PC-3 (cell line): ENCODE data around the gene RNF157. TPM values are rescaled to one million over a fixed set of nuclear protein-coding genes. Genes with fewer than 3 reads are reported as not detected.

Source experiments
- ATAC-seq: fragments of 200-7000 bp; cut with Tn5 transposase; 2 replicates; pipeline ENCODE4 v1.9.1; 2020; ENCODE audit warnings: mild to moderate bottlenecking, moderate library complexity
- BruUV-seq: library from RNA; stranded (reverse); fragments of 400-500 nt; replicated peaks from 2 replicates; lab custom pipeline; 2021; lab: Mats Ljungman, UMichigan
- CTCF ChIA-PET: fragments of 300-600 bp; sonication (Branson Sonifier 250); formaldehyde crosslinking; loops from one replicate; lab custom pipeline; 2022; ENCODE audit warnings: antibody characterized with exemption; lab: Charles Lee
- POLR2A ChIA-PET: fragments of 300-600 bp; sonication (Branson Sonifier 250); formaldehyde crosslinking; loops from one replicate; lab custom pipeline; 2022; ENCODE audit warnings: antibody characterized with exemption; ENCODE audit not compliant: unreplicated experiment; lab: Charles Lee
- DNase-seq: peaks from one replicate; pipeline ENCODE4 v3.0.0-alpha.2; 2015
- H2AFZ ChIP-seq: fragments of 300-600 bp; sonication (generic); 2 replicates; pipeline ENCODE4 v1.6.0; 2016; ENCODE audit warnings: antibody characterized with exemption, low read length
- H3F3A ChIP-seq: fragments of 300-600 bp; sonication (generic); one replicate; pipeline ENCODE4 v1.6.0; 2017; ENCODE audit warnings: antibody characterized with exemption, low read length, control low read depth, mild to moderate bottlenecking; ENCODE audit not compliant: unreplicated experiment
- H3K27ac ChIP-seq: fragments of 300-600 bp; sonication (generic); 2 replicates; pipeline ENCODE4 v1.5.1; 2016; ENCODE audit warnings: mild to moderate bottlenecking, low read length
- H3K27me3 ChIP-seq: fragments of 300-600 bp; sonication (generic); 2 replicates; pipeline ENCODE4 v1.6.1; 2016; ENCODE audit warnings: low read length, mixed read lengths
- H3K36me3 ChIP-seq: fragments of 300-600 bp; sonication (generic); 2 replicates; pipeline ENCODE4 v1.6.1; 2016; ENCODE audit warnings: low read depth, mixed run types, low read length, mixed read lengths
- H3K4me1 ChIP-seq: fragments of 300-600 bp; sonication (generic); 2 replicates; pipeline ENCODE4 v1.5.1; 2016; ENCODE audit warnings: low read length; ENCODE audit not compliant: insufficient read depth
- H3K4me2 ChIP-seq: fragments of 300-600 bp; sonication (generic); 2 replicates; pipeline ENCODE4 v1.6.0; 2016; ENCODE audit warnings: low read length
- H3K4me3 ChIP-seq: fragments of 300-600 bp; sonication (generic); 2 replicates; pipeline ENCODE4 v1.5.1; 2016; ENCODE audit warnings: mild to moderate bottlenecking, low read length, mixed read lengths
- H3K79me2 ChIP-seq: fragments of 300-600 bp; sonication (generic); 2 replicates; pipeline ENCODE4 v1.6.1; 2017; ENCODE audit warnings: low read length, mixed read lengths
- H3K9ac ChIP-seq: fragments of 300-600 bp; sonication (generic); 2 replicates; pipeline ENCODE4 v1.6.0; 2016; ENCODE audit warnings: mild to moderate bottlenecking, low read length
- H3K9me2 ChIP-seq: fragments of 300-600 bp; sonication (generic); replicated peaks from 2 replicates; pipeline ENCODE4 v1.6.1; 2016; ENCODE audit warnings: mixed run types, low read length, mixed read lengths
- H3K9me3 ChIP-seq: fragments of 300-600 bp; sonication (generic); 2 replicates; pipeline ENCODE4 v1.6.1; 2016; ENCODE audit warnings: low read length, mixed read lengths
- H4K20me1 ChIP-seq: fragments of 300-600 bp; sonication (generic); 2 replicates; pipeline ENCODE4 v1.6.1; 2016; ENCODE audit warnings: low read length, mixed read lengths
- CTCF ChIP-seq: fragments of 300-600 bp; sonication (generic); conservative IDR thresholded peaks from 2 replicates; pipeline ENCODE4 v1.5.1; 2017; ENCODE audit warnings: antibody characterized with exemption, low read depth, mild to moderate bottlenecking, low read length
- EZH2 ChIP-seq: fragments of 300-600 bp; sonication (generic); IDR thresholded peaks from one replicate; pipeline ENCODE4 v1.6.1; 2017; ENCODE audit warnings: antibody characterized with exemption, mild to moderate bottlenecking, low read length; ENCODE audit not compliant: unreplicated experiment
- EZH2phosphoT487 ChIP-seq: fragments of 300-600 bp; sonication (generic); IDR thresholded peaks from 2 replicates; pipeline ENCODE4 v1.6.1; 2018; ENCODE audit warnings: mild to moderate bottlenecking, antibody characterized with exemption, low read length, borderline replicate concordance
- intact Hi-C: fragments of 100-400 bp; cut with micrococcal nuclease; formaldehyde crosslinking; loops from 2 replicates; pipeline ENCODE4 v1.9.0; 2023
- total RNA-seq: library from RNA; depleted of rRNA; stranded (reverse); fragments of >200 nt; gene quantifications from 2 replicates; pipeline ENCODE4 v1.2.3, GENCODE V29; 2014

Gene RNF157
- total RNA-seq, 1 experiment from 2014 or later: 7.4 TPM

GRCh38 chr17:76237859-76238313, 2.4 kb downstream of the RNF157 start:
- Histone ChIP-seq H3K9me3 (no peaks in the 10 kb centered on the region), H3F3A (no peaks in the 10 kb centered on the region), H3K36me3 (no peaks in the 10 kb centered on the region), H3K27me3 (no peaks in the 10 kb centered on the region), H3K27ac (no peak overlapping the region), H3K4me1 (peaks cover 25% of the 10 kb centered on the region), H3K9ac (no peak overlapping the region), H3K9me2 (no peaks in the 10 kb centered on the region), H3K4me3 (no peak overlapping the region), H3K79me2 (no peaks in the 10 kb centered on the region), H3K4me2 (no peak overlapping the region), H2AFZ (no peak overlapping the region), H4K20me1 (no peaks in the 10 kb centered on the region)
- ATAC-seq: no peak
- BruUV-seq: no TSS peak
- intact Hi-C loops: no loop called here
- CTCF ChIA-PET: interaction anchor here (0.5 to 1.1 kb wide), 3 partner anchors 56 to 119 kb away, joined by 3 to 5 read pairs (median 4); no protein-coding TSS in a partner anchor
- POLR2A ChIA-PET: no interaction called here
- DNase-seq: no peak
- TF ChIP-seq EZH2phosphoT487 (no peak), EZH2 (no peak)

GRCh38 chr17:76236603-76237002, 3.7 kb downstream of the RNF157 start:
- ATAC-seq (no peak), DNase-seq (no peak)
- no peaks in the 10 kb centered on the region for H3K79me2 ChIP-seq
- BruUV-seq: no TSS peak
- no peak overlapping the region for H3K4me2 ChIP-seq
- CTCF ChIA-PET: no interaction called here
- no peaks in the 10 kb centered on the region for H3K36me3 ChIP-seq
- no peak overlapping the region for H2AFZ ChIP-seq
- intact Hi-C loops: no loop called here
- no peaks in the 10 kb centered on the region for H3K9me2 ChIP-seq
- H3K9ac ChIP-seq: no peak overlapping the region
- H3F3A ChIP-seq: no peaks in the 10 kb centered on the region
- H3K27me3 ChIP-seq: no peaks in the 10 kb centered on the region
- no peaks in the 10 kb centered on the region for H3K9me3 ChIP-seq
- H3K4me3 ChIP-seq: no peak overlapping the region
- no peaks in the 10 kb centered on the region for H4K20me1 ChIP-seq
- POLR2A ChIA-PET: interaction anchor here (0.6 kb wide), 1 partner anchor 29 kb away, joined by 3 read pairs; the partner anchor contains the start of gene UBALD2
- peaks cover 34% of the 10 kb centered on the region for H3K4me1 ChIP-seq
- TF ChIP-seq CTCF: no peak
- no peak for TF ChIP-seq EZH2phosphoT487
- TF ChIP-seq EZH2: no peak
- no peak overlapping the region for H3K27ac ChIP-seq

- intact Hi-C loops: no loop called here
- Histone ChIP-seq H3K27ac (no peak overlapping the region), H3F3A (no peaks in the 10 kb centered on the region), H2AFZ (no peak overlapping the region), H3K4me3 (no peak overlapping the region), H3K36me3 (no peaks in the 10 kb centered on the region), H4K20me1 (no peaks in the 10 kb centered on the region), H3K9ac (no peak overlapping the region), H3K9me2 (no peaks in the 10 kb centered on the region), H3K79me2 (no peaks in the 10 kb centered on the region), H3K27me3 (no peaks in the 10 kb centered on the region), H3K4me1 (peaks cover 27% of the 10 kb centered on the region), H3K4me2 (no peak overlapping the region), H3K9me3 (no peaks in the 10 kb centered on the region)
- ATAC-seq (no peak), DNase-seq (no peak)
- BruUV-seq: no TSS peak
- ChIA-PET CTCF (no interaction called here), POLR2A (no interaction called here)
- TF ChIP-seq EZH2phosphoT487 (no peak), CTCF (no peak), EZH2 (no peak)
Measured at GRCh38 chr17:76235883-76236282, 4.4 kb downstream of the RNF157 start.
